ENCODE results near the gene IRAG1.

Gene IRAG1

GRCh38 chr11:10693509-10694081, at the start of gene IRAG1:
Gene IRAG1, minus strand, starts transcription at chr11:10693755. Its CDS starts 153 bp downstream, at chr11:10693602.
- ATAC-seq = peak; percentile 27
- Mint-ChIP-seq H3K4me1 (no peaks in the 10 kb centered on the region), H3K4me3 (no peak within 1 kb of the TSS), H3K9me3 (no peaks in the 10 kb centered on the region), H3K36me3 (no peaks in the 10 kb centered on the region), H3K27ac (no peak within 1 kb of the TSS)
- no peak for DNase-seq (ENCODE audit: low spot score in 2 of 2)

GRCh38 chr11:10742460-10743208, 49.1 kb upstream of the IRAG1 start:
- peak overlapping the region; percentile 56 for H3K27ac Mint-ChIP-seq
- H3K36me3 Mint-ChIP-seq = no peaks in the 10 kb centered on the region
- no peaks in the 10 kb centered on the region for H3K9me3 Mint-ChIP-seq
- DNase-seq (ENCODE audit: low spot score in 2 of 2) (no peak), ATAC-seq (peak; percentile 100)
- peak overlapping the region; percentile 36 for H3K4me3 Mint-ChIP-seq
- H3K4me1 Mint-ChIP-seq = peaks cover 33% of the 10 kb centered on the region

GRCh38 chr11:10735481-10736475, 42.2 kb upstream of the IRAG1 start:
- DNase-seq (ENCODE audit: low spot score in 2 of 2) (peak; percentile 95), ATAC-seq (peak; percentile 98)
- Mint-ChIP-seq H3K4me1 (peaks cover 24% of the 10 kb centered on the region), H3K36me3 (no peaks in the 10 kb centered on the region), H3K27ac (peak overlapping the region; percentile 11), H3K4me3 (peak overlapping the region; percentile 49), H3K9me3 (no peaks in the 10 kb centered on the region)

GRCh38 chr11:10731064-10731680, 37.6 kb upstream of the IRAG1 start:
- H3K36me3 Mint-ChIP-seq = no peaks in the 10 kb centered on the region
- H3K4me1 Mint-ChIP-seq = peaks cover 20% of the 10 kb centered on the region
- DNase-seq (ENCODE audit: low spot score in 2 of 2) (no peak), ATAC-seq (no peak)
- H3K4me3 Mint-ChIP-seq = no peak overlapping the region
- no peaks in the 10 kb centered on the region for H3K9me3 Mint-ChIP-seq
- H3K27ac Mint-ChIP-seq = no peak overlapping the region

- no peak for ATAC-seq
- H3K27ac Mint-ChIP-seq = no peak overlapping the region
- H3K4me3 Mint-ChIP-seq = no peak overlapping the region
- H3K4me1 Mint-ChIP-seq = peaks cover 21% of the 10 kb centered on the region
- no peaks in the 10 kb centered on the region for H3K36me3 Mint-ChIP-seq
- no peaks in the 10 kb centered on the region for H3K9me3 Mint-ChIP-seq
- no peak for DNase-seq (ENCODE audit: low spot score in 2 of 2)
Observed at GRCh38 chr11:10730151-10730550, 36.6 kb upstream of the IRAG1 start.

DNA sequence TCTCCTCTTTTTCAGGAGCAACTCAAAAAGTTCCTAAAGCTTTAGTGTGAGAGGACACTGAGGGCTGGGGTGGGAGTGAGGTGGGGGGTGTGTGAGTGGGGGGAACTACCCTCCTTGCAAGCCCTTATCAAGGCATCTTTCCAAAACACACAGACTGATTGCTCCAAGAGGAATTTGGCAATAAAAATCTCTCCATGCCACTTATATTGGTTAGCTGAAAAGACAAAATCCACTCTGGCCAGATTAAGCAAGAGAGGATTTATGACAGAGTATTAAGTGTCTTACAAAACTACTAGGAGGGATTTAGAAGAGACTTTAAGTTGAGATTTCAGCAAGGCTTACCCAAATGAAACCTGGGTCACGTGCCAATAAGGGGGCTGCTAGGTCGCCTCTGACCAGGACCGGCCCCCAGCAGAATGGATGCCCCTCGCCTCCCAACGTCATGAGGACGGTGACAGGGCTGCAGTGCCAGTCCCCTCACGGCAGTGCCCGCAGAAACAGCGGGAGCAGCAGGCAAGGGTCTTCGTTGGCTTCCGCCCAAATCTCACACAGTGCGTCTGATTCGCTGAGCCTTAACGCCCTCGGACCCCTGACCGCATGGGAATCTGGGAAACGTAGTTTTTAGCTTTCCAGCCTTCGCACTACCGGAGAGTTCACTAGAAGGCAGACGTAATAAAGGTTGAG, 35.4 kb upstream of the IRAG1 start:
- Mint-ChIP-seq H3K27ac (no peak overlapping the region), H3K4me3 (no peak overlapping the region), H3K4me1 (peaks cover 26% of the 10 kb centered on the region), H3K36me3 (no peaks in the 10 kb centered on the region), H3K9me3 (no peaks in the 10 kb centered on the region)
- DNase-seq (ENCODE audit: low spot score in 2 of 2) (no peak), ATAC-seq (no peak)

- Mint-ChIP-seq H3K4me3 (no peak overlapping the region), H3K36me3 (no peaks in the 10 kb centered on the region), H3K9me3 (no peaks in the 10 kb centered on the region), H3K27ac (no peak overlapping the region), H3K4me1 (peaks cover 26% of the 10 kb centered on the region)
- ATAC-seq = no peak
- DNase-seq (ENCODE audit: low spot score in 2 of 2) = no peak
Observed at GRCh38 chr11:10728154-10728553, 34.6 kb upstream of the IRAG1 start.

- ATAC-seq (no peak), DNase-seq (ENCODE audit: low spot score in 2 of 2) (no peak)
- Mint-ChIP-seq H3K4me1 (peaks cover 26% of the 10 kb centered on the region), H3K27ac (no peak overlapping the region), H3K36me3 (no peaks in the 10 kb centered on the region), H3K9me3 (no peaks in the 10 kb centered on the region), H3K4me3 (no peak overlapping the region)
Observed at GRCh38 chr11:10727146-10727851, 33.7 kb upstream of the IRAG1 start.

DNA sequence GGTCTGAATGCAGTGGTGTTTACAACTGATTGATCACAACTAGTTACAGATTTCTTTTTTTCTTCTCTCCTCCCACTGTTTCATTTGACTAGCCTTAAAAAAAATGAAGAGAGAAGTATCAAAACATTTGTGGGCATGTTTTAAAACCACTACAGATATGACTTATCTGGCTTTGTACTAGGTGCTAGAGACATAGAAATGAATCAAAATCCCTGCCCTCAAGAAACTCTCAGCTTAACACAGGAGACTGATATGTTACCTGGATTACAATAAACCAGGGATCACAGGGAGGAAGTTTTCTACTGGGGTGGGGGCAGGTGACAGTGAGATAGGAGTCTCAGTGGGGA, 32.3 kb upstream of the IRAG1 start:
- Mint-ChIP-seq H3K9me3 (no peaks in the 10 kb centered on the region), H3K27ac (peak overlapping the region; percentile 52), H3K4me1 (peaks cover 18% of the 10 kb centered on the region), H3K4me3 (no peak overlapping the region), H3K36me3 (no peaks in the 10 kb centered on the region)
- ATAC-seq (peak; percentile 84), DNase-seq (ENCODE audit: low spot score in 2 of 2) (no peak)

DNA sequence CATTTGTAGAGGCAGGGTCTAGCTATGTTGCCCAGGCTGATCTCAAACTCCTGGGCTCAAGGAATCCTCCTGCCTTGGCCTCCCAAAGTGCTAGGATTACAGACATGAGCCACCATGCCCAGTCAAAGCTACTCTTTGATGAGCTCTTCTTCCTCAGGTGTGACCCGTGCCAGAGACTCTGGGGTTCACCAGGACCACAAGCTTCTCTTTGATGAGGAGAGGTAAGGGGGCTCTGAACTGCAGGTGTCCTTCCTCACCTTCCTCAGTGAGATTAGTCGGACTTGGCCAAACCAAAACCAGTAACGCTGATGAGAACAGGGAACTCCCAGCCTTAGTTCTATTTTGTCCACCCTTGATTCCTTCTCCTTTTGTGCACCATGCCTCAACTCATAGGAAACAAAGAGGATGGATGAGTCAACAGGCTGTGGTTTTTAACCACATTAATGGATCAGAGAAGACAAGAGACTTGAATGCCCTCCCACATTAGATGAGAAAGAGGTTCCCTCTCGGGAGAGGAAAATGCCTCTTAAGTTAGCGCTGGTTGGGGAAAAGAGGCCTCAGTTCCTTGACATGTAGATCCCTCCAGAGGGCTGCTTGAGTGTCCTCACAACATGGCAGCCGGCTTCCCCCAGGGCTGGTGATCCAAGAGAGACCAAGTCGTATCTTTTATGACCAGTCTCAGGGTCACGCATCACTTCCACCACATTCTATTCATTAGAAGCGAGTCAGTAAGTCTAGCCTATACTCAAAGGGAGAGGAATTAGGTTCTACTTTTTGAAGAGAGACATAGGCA, 31.8 kb upstream of the IRAG1 start:
- Mint-ChIP-seq H3K9me3 (no peaks in the 10 kb centered on the region), H3K4me1 (peaks cover 18% of the 10 kb centered on the region), H3K4me3 (no peak overlapping the region), H3K27ac (peak overlapping the region; percentile 52), H3K36me3 (no peaks in the 10 kb centered on the region)
- ATAC-seq (peak; percentile 79), DNase-seq (ENCODE audit: low spot score in 2 of 2) (no peak)

DNA sequence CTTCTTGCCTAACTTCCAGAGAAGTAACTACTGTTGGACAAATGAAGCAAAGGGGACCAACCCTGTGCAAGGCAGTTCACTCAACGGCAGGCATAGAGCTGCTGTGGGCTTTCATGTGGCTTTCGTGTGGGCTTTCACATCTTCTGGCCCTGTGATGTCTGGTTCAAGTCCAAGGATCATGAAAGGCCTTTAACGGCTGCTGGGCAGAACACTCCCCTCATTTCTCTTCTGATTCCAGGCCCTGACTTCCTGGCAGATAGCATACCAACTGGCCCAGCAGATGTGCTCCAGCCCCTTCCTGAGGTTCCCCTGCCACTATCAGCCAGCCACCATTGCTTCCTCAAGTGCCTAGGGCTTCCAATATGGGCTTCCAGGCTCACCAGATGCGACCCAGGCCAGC, 28.8 kb upstream of the IRAG1 start:
- Mint-ChIP-seq H3K9me3 (no peaks in the 10 kb centered on the region), H3K36me3 (no peaks in the 10 kb centered on the region), H3K27ac (no peak overlapping the region), H3K4me1 (peaks cover 18% of the 10 kb centered on the region), H3K4me3 (no peak overlapping the region)
- no peak for ATAC-seq
- DNase-seq (ENCODE audit: low spot score in 2 of 2) = no peak

- ATAC-seq (no peak), DNase-seq (ENCODE audit: low spot score in 2 of 2) (no peak)
- H3K4me3 Mint-ChIP-seq = no peak overlapping the region
- H3K4me1 Mint-ChIP-seq = peaks cover 13% of the 10 kb centered on the region
- H3K36me3 Mint-ChIP-seq = no peaks in the 10 kb centered on the region
- H3K9me3 Mint-ChIP-seq = no peaks in the 10 kb centered on the region
- H3K27ac Mint-ChIP-seq = no peak overlapping the region
Observed at GRCh38 chr11:10720881-10721376, 27.4 kb upstream of the IRAG1 start.

GRCh38 chr11:10719616-10720015, 26.1 kb upstream of the IRAG1 start:
- Mint-ChIP-seq H3K36me3 (no peaks in the 10 kb centered on the region), H3K9me3 (no peaks in the 10 kb centered on the region), H3K4me1 (no peaks in the 10 kb centered on the region), H3K27ac (no peak overlapping the region), H3K4me3 (no peak overlapping the region)
- DNase-seq (ENCODE audit: low spot score in 2 of 2) = no peak
- ATAC-seq = no peak

Data from stimulated activated effector memory CD8-positive, alpha-beta T cell treated with anti-CD3 and anti-CD28 coated beads, Interleukin-12 subunit alpha, Interleukin-12 subunit beta, amount 100 ng/mL, for 72 hours (primary cell).